Endodermal cell (in vitro differentiated cells): ENCODE results near the gene TTC39C. TPM values are rescaled to one million over a fixed set of nuclear protein-coding genes. Genes with fewer than 3 reads are reported as not detected.

Experiments
- DNase-seq: peaks from one replicate; pipeline ENCODE4 v3.0.0-alpha.2; 2017
- H3K27ac ChIP-seq: 2 replicates; pipeline ENCODE4 v1.5.1; 2013; ENCODE audit warnings: mild to moderate bottlenecking, low read depth, low read length, moderate library complexity
- H3K27me3 ChIP-seq: 2 replicates; pipeline ENCODE4 v1.6.1; 2013; ENCODE audit warnings: mild to moderate bottlenecking, low read length, moderate library complexity; ENCODE audit not compliant: insufficient read depth, control insufficient read depth, poor library complexity, severe bottlenecking
- H3K36me3 ChIP-seq: 2 replicates; pipeline ENCODE4 v1.7.0; 2013; ENCODE audit warnings: mild to moderate bottlenecking, low read length, moderate library complexity; ENCODE audit not compliant: control insufficient read depth, insufficient read depth
- H3K4me1 ChIP-seq: one replicate; pipeline ENCODE4 v1.7.0; 2013; ENCODE audit warnings: low read length; ENCODE audit not compliant: control insufficient read depth, insufficient read depth
- H3K4me3 ChIP-seq: 2 replicates; pipeline ENCODE4 v1.5.1; 2013; ENCODE audit warnings: mild to moderate bottlenecking, low read length, moderate library complexity
- H3K9ac ChIP-seq: 2 replicates; pipeline ENCODE4 v1.6.1; 2013; ENCODE audit warnings: mild to moderate bottlenecking, low read length, moderate library complexity; ENCODE audit not compliant: poor library complexity, severe bottlenecking; ENCODE audit errors: extremely low read depth
- H3K9me3 ChIP-seq: 2 replicates; pipeline ENCODE4 v1.6.1; 2013; ENCODE audit warnings: mild to moderate bottlenecking, low read length, moderate library complexity; ENCODE audit not compliant: control insufficient read depth
- H3K27ac Mint-ChIP-seq: 2 replicates; pipeline ENCODE4 v1.8.0; 2020; ENCODE audit warnings: mixed read lengths
- H3K27me3 Mint-ChIP-seq: 2 replicates; pipeline ENCODE4 v1.8.0; 2021; ENCODE audit warnings: mild to moderate bottlenecking, mixed read lengths; ENCODE audit not compliant: insufficient read depth
- H3K36me3 Mint-ChIP-seq: 2 replicates; pipeline ENCODE4 v1.8.0; 2020; ENCODE audit warnings: low read depth, mixed read lengths
- H3K4me1 Mint-ChIP-seq: 2 replicates; pipeline ENCODE4 v1.8.0; 2020; ENCODE audit warnings: mixed read lengths
- H3K4me3 Mint-ChIP-seq: 2 replicates; pipeline ENCODE4 v1.8.0; 2020; ENCODE audit warnings: mild to moderate bottlenecking, moderate library complexity, mixed read lengths
- H3K9me3 Mint-ChIP-seq: 2 replicates; pipeline ENCODE4 v1.8.0; 2020; ENCODE audit warnings: mild to moderate bottlenecking, mixed read lengths
- CTCF ChIP-seq: fragments of 200-600 bp; sonication (generic); conservative IDR thresholded peaks from 2 replicates; pipeline ENCODE4 v1.5.0; 2021; ENCODE audit warnings: antibody characterized with exemption, mild to moderate bottlenecking
- WGBS, 2 experiments: methylation state at CpG; one replicate each; pipeline versions ENCODE4 v1.1.5 to v1.1.7; 2013; ENCODE audit warnings: missing lambda C conversion rate in 2 of 2, mixed read lengths in 1 of 2; ENCODE audit not compliant: insufficient coverage in 1 of 2, insufficient read length in 1 of 2; 5-methylcytosine and 5-hydroxymethylcytosine counted together
- total RNA-seq, 2 donors: library from RNA; stranded (reverse); fragmentation: NEBNext Ultra II Directional in 1 of 2; extraction: Animal tissue kit (Norgen Biotek cat#: 25700) in 1 of 2; gene quantifications; 2 replicates in 1 of 2; 3 replicates in 1 of 2; pipeline ENCODE4 v1.2.1, GENCODE V29; 2021

Gene TTC39C
- total RNA-seq, 2 donors from 2014 or later: 14.0 to 19.7 TPM

DNA sequence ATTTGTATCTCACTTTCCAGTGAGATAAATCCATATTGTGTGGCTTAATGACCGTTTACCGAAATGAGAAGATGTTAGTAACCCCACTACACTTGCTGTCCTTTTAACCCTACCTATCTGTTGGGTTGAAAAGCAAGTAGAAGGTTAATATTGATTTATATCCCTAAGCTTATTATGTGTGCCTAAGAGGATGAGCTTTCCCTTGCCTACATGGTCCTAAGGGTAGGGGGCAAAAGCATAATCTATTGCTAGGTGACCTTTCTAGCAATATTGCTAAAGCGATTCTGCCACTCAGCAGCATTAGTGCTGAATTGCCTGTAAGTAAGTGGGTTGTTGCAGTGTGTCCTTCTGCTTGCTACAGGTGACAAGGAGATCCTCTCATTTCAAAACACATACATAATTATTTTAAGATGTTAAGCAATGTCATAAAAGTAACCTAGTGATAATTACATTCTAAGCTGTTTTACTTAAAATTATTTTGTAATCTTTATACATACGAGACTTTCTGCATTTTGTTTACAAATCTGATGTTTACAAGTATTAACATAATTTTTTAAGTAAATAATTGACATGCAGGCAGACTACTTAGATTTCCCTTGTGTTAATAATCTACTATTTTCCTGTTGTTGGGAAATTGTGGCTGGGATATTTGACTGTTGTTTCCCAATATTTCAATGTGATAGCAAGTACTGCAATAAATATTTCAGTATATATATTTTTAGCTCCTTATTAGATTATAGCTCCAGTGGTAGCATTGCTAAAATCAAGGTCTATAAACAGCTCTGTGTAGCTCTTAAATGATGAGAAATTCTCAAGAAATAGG lies 75.2 kb downstream of the TTC39C start:
- H3K27ac ChIP-seq: no peak overlapping the region
- Mint-ChIP-seq H3K9me3 (no peaks in the 10 kb centered on the region), H3K4me1 (peaks cover 12% of the 10 kb centered on the region), H3K27ac (no peak overlapping the region), H3K27me3 (no peaks in the 10 kb centered on the region), H3K36me3 (peaks cover 12% of the 10 kb centered on the region), H3K4me3 (no peak overlapping the region)
- H3K9ac ChIP-seq: no peak overlapping the region
- H3K36me3 ChIP-seq: no peaks in the 10 kb centered on the region
- DNase-seq: no peak
- no peaks in the 10 kb centered on the region for H3K9me3 ChIP-seq
- H3K4me3 ChIP-seq: no peak overlapping the region
- 100% methylated on average over 3 of the region's 4 CpGs; no CpG with 5 or more reads in 1 of the 2 experiments for WGBS, 2 experiments
- TF ChIP-seq CTCF: no peak
- no peaks in the 10 kb centered on the region for H3K27me3 ChIP-seq
- no peaks in the 10 kb centered on the region for H3K4me1 ChIP-seq

GRCh38 chr18:24090876-24091275 lies 76.3 kb downstream of the TTC39C start:
- Mint-ChIP-seq H3K4me3 (no peak overlapping the region), H3K27ac (no peak overlapping the region), H3K4me1 (peaks cover 12% of the 10 kb centered on the region), H3K27me3 (no peaks in the 10 kb centered on the region), H3K9me3 (peaks cover 2% of the 10 kb centered on the region), H3K36me3 (peaks cover 11% of the 10 kb centered on the region)
- no peaks in the 10 kb centered on the region for H3K4me1 ChIP-seq
- no peaks in the 10 kb centered on the region for H3K9me3 ChIP-seq
- H3K36me3 ChIP-seq: no peaks in the 10 kb centered on the region
- WGBS, 2 experiments: 94 to 95% methylated on average over 12 to 13 of the region's 13 CpGs
- no peak overlapping the region for H3K9ac ChIP-seq
- TF ChIP-seq CTCF: no peak
- no peak overlapping the region for H3K4me3 ChIP-seq
- DNase-seq: no peak
- H3K27me3 ChIP-seq: no peaks in the 10 kb centered on the region
- H3K27ac ChIP-seq: no peak overlapping the region

DNA sequence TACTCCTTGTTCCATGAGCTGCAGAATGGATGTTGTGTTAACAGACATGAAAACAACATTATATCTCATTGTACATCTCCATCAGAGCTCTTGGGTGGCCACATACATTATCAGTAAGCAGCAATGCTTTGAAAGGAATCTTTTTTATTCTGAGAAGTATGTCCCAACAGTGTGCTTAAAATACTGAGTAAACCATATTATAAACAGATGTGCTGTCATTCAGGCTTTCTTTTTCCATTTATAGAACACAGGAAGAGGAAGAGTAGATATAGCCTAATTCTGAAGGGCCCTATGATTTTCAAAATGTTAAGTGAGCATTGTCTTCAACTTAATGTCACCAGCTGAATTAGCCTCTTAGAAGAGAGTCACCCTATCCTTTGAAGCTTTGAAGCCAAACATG lies 80.0 kb downstream of the TTC39C start:
- Mint-ChIP-seq H3K27ac (no peak overlapping the region), H3K4me1 (peaks cover under 1% of the 10 kb centered on the region), H3K27me3 (no peaks in the 10 kb centered on the region), H3K9me3 (peaks cover 15% of the 10 kb centered on the region), H3K36me3 (peaks cover 23% of the 10 kb centered on the region), H3K4me3 (no peak overlapping the region)
- DNase-seq: no peak
- Histone ChIP-seq H3K36me3 (no peaks in the 10 kb centered on the region), H3K27me3 (no peaks in the 10 kb centered on the region), H3K9me3 (peaks cover 9% of the 10 kb centered on the region), H3K9ac (no peak overlapping the region), H3K27ac (no peak overlapping the region), H3K4me3 (no peak overlapping the region), H3K4me1 (no peaks in the 10 kb centered on the region)
- no peak for TF ChIP-seq CTCF
